H1 (cell line): ENCODE measurements around the gene R3HDML. TPM values are rescaled to one million over a fixed set of nuclear protein-coding genes. Genes with fewer than 3 reads are reported as not detected.

Experiments used
- CBX8 ChIP-seq: fragments of 300-800, 300-1000 bp; sonication (generic); IDR thresholded peaks from 2 replicates; pipeline ENCODE4 v1.7.1; 2016; ENCODE audit warnings: low read depth, low read length, borderline replicate concordance
- EP300 ChIP-seq, 2 experiments: IDR thresholded peaks; 1 replicate in 1 of 2; 2 replicates in 1 of 2; pipeline ENCODE4 v1.6.1; 2011 to 2012; ENCODE audit warnings: low read depth in 2 of 2, low read length in 2 of 2, mild to moderate bottlenecking in 2 of 2, borderline replicate concordance in 1 of 2, inconsistent platforms in 1 of 2, moderate library complexity in 1 of 2
- MAFK ChIP-seq: IDR thresholded peaks from 2 replicates; pipeline ENCODE4 v1.6.1; 2012; ENCODE audit warnings: low read depth, mild to moderate bottlenecking, improper control_type of control experiment, low read length
- RNF2 ChIP-seq: fragments of 200-900, 300-1000 bp; sonication (generic); IDR thresholded peaks from 2 replicates; pipeline ENCODE4 v1.7.1; 2016; ENCODE audit warnings: borderline replicate concordance, low read depth, mild to moderate bottlenecking, antibody characterized with exemption, low read length; ENCODE audit not compliant: poor library complexity, severe bottlenecking; ENCODE audit errors: missing control alignments
- polyA plus RNA-seq, 7 experiments: library from polyadenylated mRNA; depleted of rRNA in 3 of 7; stranded (reverse) in 5 of 7; unstranded in 2 of 7; fragments of >200 nt in 5 of 7; fragments of 200-250 nt in 2 of 7; gene quantifications; 1 replicate in 5 of 7; 2 replicates in 1 of 7; 4 replicates in 1 of 7; pipeline versions ENCODE4 v1.2.1 to v1.2.3, GENCODE V29; 2011 to 2013; ENCODE audit warnings: missing spikeins in 2 of 7, mixed read lengths in 2 of 7
- total RNA-seq: library from RNA; stranded (reverse); fragmentation: NEBNext Ultra II Directional; extraction: Animal tissue kit (Norgen Biotek cat#: 25700); gene quantifications from 2 replicates; pipeline ENCODE4 v1.2.1, GENCODE V29; 2021
- TF ChIP-seq, protein P1 (sequence below): IDR thresholded peaks from 2 replicates; pipeline ENCODE4 v1.6.1; 2011; ENCODE audit warnings: low read depth, mild to moderate bottlenecking, low read length; ENCODE audit not compliant: insufficient read depth

Gene R3HDML
- total and polyA plus RNA-seq, 2 of the 8 experiments (the other 6 are each of a cell fraction or from before 2014, with no cell fraction given), result not detected

DNA sequence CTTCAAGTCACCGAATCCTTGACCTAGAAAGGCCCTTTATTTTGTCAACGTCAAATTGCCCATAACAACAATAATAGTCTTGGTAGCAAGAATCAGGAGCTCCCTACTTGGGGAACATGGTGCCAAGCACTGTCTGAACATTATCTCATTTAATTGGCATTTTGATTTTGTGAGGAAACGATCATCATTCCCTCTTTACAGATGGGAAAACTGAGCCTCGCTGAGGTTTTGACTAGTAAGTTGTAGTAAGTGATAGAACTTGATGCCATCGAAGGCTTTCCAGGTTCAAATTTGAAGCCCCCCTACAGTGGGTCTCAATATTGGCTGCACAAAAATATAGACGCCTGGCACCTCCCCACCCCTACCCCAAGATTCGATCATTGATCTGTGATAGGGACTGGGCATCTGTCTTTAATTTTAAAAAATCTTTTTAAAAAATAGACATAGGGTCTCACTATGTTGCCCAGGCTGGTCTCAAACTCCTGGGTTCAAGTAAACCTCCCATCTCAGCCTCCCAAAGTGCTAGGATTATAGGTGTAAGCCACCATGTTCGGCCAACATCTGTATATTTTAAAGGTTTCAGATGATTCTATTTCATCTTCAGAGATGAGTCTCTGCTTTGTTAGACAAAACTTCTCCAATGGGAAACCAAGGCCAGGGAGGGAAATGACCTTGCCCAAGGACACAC, 55.4 kb downstream of the R3HDML start (continued):
- TF ChIP-seq EP300 (IDR thresholded peaks at IDR 0.05; ENCODE audit: borderline replicate concordance in 1 of 2, low read depth in 2 of 2, low read length in 2 of 2), result no peak
- TF ChIP-seq, protein P1, sequence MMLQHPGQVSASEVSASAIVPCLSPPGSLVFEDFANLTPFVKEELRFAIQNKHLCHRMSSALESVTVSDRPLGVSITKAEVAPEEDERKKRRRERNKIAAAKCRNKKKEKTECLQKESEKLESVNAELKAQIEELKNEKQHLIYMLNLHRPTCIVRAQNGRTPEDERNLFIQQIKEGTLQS, result no peak
- TF ChIP-seq CBX8, result no peak
- TF ChIP-seq MAFK, result no peak
- no peak for TF ChIP-seq RNF2
